ENCODE results near the gene GSG1L.
"Not testable (repeated sequence)": the region's sequence is repeated elsewhere in the genome, so short reads cannot be mapped to it uniquely, and the experiment has no call there.

The GSG1L gene

GRCh38 chr16:27743963-27744362 lies 319.6 kb downstream of the GSG1L start:
- TF ChIP-seq CTCF (IDR thresholded peaks at IDR 0.05; ENCODE audit: insufficient read depth, low read depth, low read length, missing control alignments) = no peak
- no peak for DNase-seq (ENCODE audit: low read depth)
- no peak overlapping the region for H3K4me3 ChIP-seq (ENCODE audit: low read depth, low read length)

- not testable (repeated sequence) for H3K4me3 ChIP-seq (ENCODE audit: low read depth, low read length); DNase-seq (ENCODE audit: low read depth)
Observed at GRCh38 chr16:27743001-27743400, 320.5 kb downstream of the GSG1L start.

GRCh38 chr16:27742333-27742732 lies 321.2 kb downstream of the GSG1L start:
- no peak overlapping the region for H3K4me3 ChIP-seq (ENCODE audit: low read depth, low read length)
- DNase-seq (ENCODE audit: low read depth) = no peak
- no peak for TF ChIP-seq CTCF (IDR thresholded peaks at IDR 0.05; ENCODE audit: insufficient read depth, low read depth, low read length, missing control alignments)

GRCh38 chr16:27740496-27741201 lies 322.9 kb downstream of the GSG1L start:
- TF ChIP-seq CTCF (IDR thresholded peaks at IDR 0.05; ENCODE audit: insufficient read depth, low read depth, low read length, missing control alignments) = no peak
- no peak for DNase-seq (ENCODE audit: low read depth)

GRCh38 chr16:27739606-27740357 lies 323.7 kb downstream of the GSG1L start:
- DNase-seq (ENCODE audit: low read depth) = no peak
- H3K4me3 ChIP-seq (ENCODE audit: low read depth, low read length) = no peak overlapping the region
- no peak for TF ChIP-seq CTCF (IDR thresholded peaks at IDR 0.05; ENCODE audit: insufficient read depth, low read depth, low read length, missing control alignments)

More at GRCh38 chr16:27740496-27741201, 322.9 kb downstream of the GSG1L start:
- no peak overlapping the region for H3K4me3 ChIP-seq (ENCODE audit: low read depth, low read length)

GRCh38 chr16:27738596-27738995 lies 324.9 kb downstream of the GSG1L start:
- no peak overlapping the region for H3K4me3 ChIP-seq (ENCODE audit: low read depth, low read length)
- TF ChIP-seq CTCF (IDR thresholded peaks at IDR 0.05; ENCODE audit: insufficient read depth, low read depth, low read length, missing control alignments) = no peak
- no peak for DNase-seq (ENCODE audit: low read depth)

All from GM12865 (cell line).